ENCODE data around the gene HOXC4. TPM values are rescaled to one million over a fixed set of nuclear protein-coding genes. Genes with fewer than 3 reads are reported as not detected.

The HOXC4 gene
- total and polyA plus RNA-seq, 2 donors (not counting 1 experiment from before 2014, with no cell fraction given): 0.17 TPM

DNA sequence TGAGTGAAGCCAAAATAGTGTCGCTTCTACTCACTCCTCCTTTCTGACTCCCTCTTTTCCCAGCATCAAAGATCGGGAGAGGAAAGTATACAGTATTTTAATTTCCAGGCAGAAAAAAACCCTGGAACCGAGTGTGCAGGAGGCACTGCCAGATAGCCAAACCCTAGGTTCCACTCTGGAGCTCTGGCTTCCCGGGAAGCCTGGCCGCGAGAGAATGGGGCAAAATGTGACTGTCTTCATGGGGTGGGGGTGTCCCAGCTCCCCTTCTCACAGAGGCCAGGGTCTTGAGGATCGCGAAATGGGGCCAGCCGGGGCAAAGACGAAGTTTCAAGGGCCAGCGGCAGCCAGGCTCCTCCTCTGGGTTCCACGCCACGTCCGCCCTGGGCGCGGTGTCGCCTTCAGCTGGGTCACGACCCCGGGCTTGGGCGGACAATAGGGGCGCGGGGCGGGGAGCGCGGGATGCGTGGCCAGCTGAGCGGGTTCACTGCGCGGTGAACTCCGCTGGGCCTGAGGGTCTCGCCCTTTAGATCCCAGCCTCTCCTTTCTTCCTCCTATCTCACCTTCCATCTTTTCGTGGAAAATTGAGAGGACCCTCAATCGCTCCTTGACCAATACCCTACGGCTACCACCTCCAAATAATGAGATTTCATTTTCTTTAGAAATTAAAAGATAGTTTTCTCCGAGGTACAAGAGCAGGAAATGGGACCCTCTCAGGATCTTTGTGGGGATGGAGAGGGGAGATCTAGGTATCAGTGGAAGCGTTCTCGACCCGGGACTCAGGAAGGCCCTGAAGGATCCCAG lies 6.7 kb downstream of the HOXC4 start:
- no peaks in the 10 kb centered on the region for H3K79me2 ChIP-seq (ENCODE audit: control insufficient read depth, insufficient read depth, low read length)
- no peak overlapping the region for H3K27ac ChIP-seq (ENCODE audit: insufficient read depth, low read length)
- H3K4me2 ChIP-seq (ENCODE audit: extremely low read depth, insufficient read depth, low read length): no peak overlapping the region
- no peak overlapping the region for H3K9ac ChIP-seq (ENCODE audit: insufficient read depth, low read length)
- DNase-seq (ENCODE audit: low read depth in 2 of 2): no peak
- no peak overlapping the region for H3K4me3 ChIP-seq (replicated peaks in 1 of 4; ENCODE audit: control extremely low read depth in 1 of 4, insufficient read depth in 1 of 4, low read depth in 3 of 4, low read length in 4 of 4)
- no peak overlapping the region for H2AFZ ChIP-seq (ENCODE audit: low read length)
- no peaks in the 10 kb centered on the region for H3K4me1 ChIP-seq (ENCODE audit: control insufficient read depth, extremely low read depth, insufficient read depth, low read length)
- no peaks in the 10 kb centered on the region for H3K36me3 ChIP-seq (ENCODE audit: control insufficient read depth, insufficient read depth, low read length)
- H4K20me1 ChIP-seq (ENCODE audit: control insufficient read depth, extremely low read depth, insufficient read depth, low read length): no peaks in the 10 kb centered on the region
- no peak for TF ChIP-seq EZH2 (IDR thresholded peaks at IDR 0.05; ENCODE audit: low read length, missing control alignments)
- TF ChIP-seq, protein P1, sequence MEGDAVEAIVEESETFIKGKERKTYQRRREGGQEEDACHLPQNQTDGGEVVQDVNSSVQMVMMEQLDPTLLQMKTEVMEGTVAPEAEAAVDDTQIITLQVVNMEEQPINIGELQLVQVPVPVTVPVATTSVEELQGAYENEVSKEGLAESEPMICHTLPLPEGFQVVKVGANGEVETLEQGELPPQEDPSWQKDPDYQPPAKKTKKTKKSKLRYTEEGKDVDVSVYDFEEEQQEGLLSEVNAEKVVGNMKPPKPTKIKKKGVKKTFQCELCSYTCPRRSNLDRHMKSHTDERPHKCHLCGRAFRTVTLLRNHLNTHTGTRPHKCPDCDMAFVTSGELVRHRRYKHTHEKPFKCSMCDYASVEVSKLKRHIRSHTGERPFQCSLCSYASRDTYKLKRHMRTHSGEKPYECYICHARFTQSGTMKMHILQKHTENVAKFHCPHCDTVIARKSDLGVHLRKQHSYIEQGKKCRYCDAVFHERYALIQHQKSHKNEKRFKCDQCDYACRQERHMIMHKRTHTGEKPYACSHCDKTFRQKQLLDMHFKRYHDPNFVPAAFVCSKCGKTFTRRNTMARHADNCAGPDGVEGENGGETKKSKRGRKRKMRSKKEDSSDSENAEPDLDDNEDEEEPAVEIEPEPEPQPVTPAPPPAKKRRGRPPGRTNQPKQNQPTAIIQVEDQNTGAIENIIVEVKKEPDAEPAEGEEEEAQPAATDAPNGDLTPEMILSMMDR (conservative IDR thresholded peaks at IDR 0.05 in 1 of 2, IDR thresholded peaks at IDR 0.05 in 1 of 2; ENCODE audit: low read depth in 1 of 2, low read length in 2 of 2): no peak
- peaks cover 4% of the 10 kb centered on the region for H3K27me3 ChIP-seq (ENCODE audit: control insufficient read depth, insufficient read depth, low read length)
- H3K9me3 ChIP-seq (ENCODE audit: control insufficient read depth, insufficient read depth, low read depth, low read length): no peaks in the 10 kb centered on the region

DNA sequence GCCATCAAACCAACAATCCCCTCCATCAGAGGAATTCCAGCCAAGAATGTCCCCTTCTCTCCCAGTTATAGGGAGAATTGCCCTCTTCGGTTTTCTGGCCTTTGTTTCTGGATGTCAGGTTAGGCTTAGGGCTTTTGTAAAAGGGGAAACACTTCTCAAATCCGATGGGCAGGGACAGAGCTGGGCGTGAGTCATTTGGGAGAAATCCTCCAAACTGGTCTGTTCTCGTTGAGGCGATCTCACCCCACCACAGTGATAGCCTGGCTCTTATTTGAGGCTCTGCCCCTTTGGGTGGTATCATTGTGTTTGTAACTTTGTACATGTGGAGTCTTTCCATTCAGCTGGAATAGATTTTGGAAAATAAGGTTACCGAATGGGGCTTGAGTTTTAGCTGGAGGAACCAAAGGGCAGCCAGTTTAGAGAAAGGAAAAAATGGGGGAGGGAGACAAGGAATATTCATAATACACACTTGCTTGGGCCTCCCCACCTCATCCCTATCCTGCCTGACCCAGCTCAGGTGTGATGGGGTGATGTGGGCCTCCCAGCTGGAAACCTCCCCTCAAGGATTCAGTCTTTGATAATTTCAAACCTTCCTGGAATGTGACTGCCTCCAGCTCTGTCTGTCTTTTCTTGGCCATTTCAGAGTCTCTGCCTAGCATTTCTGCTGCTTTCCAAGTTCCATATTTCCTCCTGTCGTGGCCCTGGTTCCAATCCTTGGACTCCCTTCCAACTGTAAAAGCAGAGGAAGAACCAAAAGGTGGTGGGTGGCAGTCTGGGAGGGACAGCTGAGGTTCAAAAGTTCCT lies 7.5 kb downstream of the HOXC4 start:
- Histone ChIP-seq H3K79me2 (ENCODE audit: control insufficient read depth, insufficient read depth, low read length) (no peaks in the 10 kb centered on the region), H3K36me3 (ENCODE audit: control insufficient read depth, insufficient read depth, low read length) (no peaks in the 10 kb centered on the region), H3K4me1 (ENCODE audit: control insufficient read depth, extremely low read depth, insufficient read depth, low read length) (no peaks in the 10 kb centered on the region), H3K27ac (ENCODE audit: insufficient read depth, low read length) (no peak overlapping the region), H3K4me2 (ENCODE audit: extremely low read depth, insufficient read depth, low read length) (no peak overlapping the region), H2AFZ (ENCODE audit: low read length) (no peak overlapping the region), H3K4me3 (replicated peaks in 1 of 4; ENCODE audit: control extremely low read depth in 1 of 4, insufficient read depth in 1 of 4, low read depth in 3 of 4, low read length in 4 of 4) (no peak overlapping the region), H3K9me3 (ENCODE audit: control insufficient read depth, insufficient read depth, low read depth, low read length) (no peaks in the 10 kb centered on the region), H3K9ac (ENCODE audit: insufficient read depth, low read length) (no peak overlapping the region), H3K27me3 (ENCODE audit: control insufficient read depth, insufficient read depth, low read length) (peaks cover 4% of the 10 kb centered on the region), H4K20me1 (ENCODE audit: control insufficient read depth, extremely low read depth, insufficient read depth, low read length) (no peaks in the 10 kb centered on the region)
- DNase-seq (ENCODE audit: low read depth in 2 of 2): no peak
- TF ChIP-seq, protein P1 (conservative IDR thresholded peaks at IDR 0.05 in 1 of 2, IDR thresholded peaks at IDR 0.05 in 1 of 2; ENCODE audit: low read depth in 1 of 2, low read length in 2 of 2): no peak
- TF ChIP-seq EZH2 (IDR thresholded peaks at IDR 0.05; ENCODE audit: low read length, missing control alignments): no peak

DNA sequence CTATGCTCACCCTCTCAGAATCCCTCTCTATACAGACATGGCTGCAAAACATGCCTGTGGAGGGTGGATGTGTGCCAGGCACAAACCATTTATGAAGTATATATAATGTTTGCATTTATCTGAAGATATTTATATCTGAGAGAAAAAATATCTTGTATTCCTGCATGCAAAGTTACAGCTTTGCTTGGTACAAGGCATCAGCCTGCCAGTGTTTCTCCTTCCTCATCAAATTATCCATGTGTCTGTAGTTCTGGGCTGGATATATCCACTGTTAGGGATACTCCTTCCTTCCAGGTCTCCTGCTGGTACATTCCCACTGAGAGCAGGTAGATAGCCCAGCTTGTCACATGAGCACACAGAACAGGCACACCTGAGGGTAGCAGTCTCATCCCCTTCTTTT lies 12.0 kb downstream of the HOXC4 start:
- Histone ChIP-seq H3K9me3 (ENCODE audit: control insufficient read depth, insufficient read depth, low read depth, low read length) (no peaks in the 10 kb centered on the region), H3K27me3 (ENCODE audit: control insufficient read depth, insufficient read depth, low read length) (peaks cover 4% of the 10 kb centered on the region), H3K36me3 (ENCODE audit: control insufficient read depth, insufficient read depth, low read length) (no peaks in the 10 kb centered on the region), H3K79me2 (ENCODE audit: control insufficient read depth, insufficient read depth, low read length) (no peaks in the 10 kb centered on the region), H2AFZ (ENCODE audit: low read length) (no peak overlapping the region), H3K4me1 (ENCODE audit: control insufficient read depth, extremely low read depth, insufficient read depth, low read length) (no peaks in the 10 kb centered on the region), H3K4me2 (ENCODE audit: extremely low read depth, insufficient read depth, low read length) (no peak overlapping the region), H3K9ac (ENCODE audit: insufficient read depth, low read length) (no peak overlapping the region), H3K4me3 (replicated peaks in 1 of 4; ENCODE audit: control extremely low read depth in 1 of 4, insufficient read depth in 1 of 4, low read depth in 3 of 4, low read length in 4 of 4) (no peak overlapping the region), H4K20me1 (ENCODE audit: control insufficient read depth, extremely low read depth, insufficient read depth, low read length) (no peaks in the 10 kb centered on the region), H3K27ac (ENCODE audit: insufficient read depth, low read length) (no peak overlapping the region)
- no peak for TF ChIP-seq EZH2 (IDR thresholded peaks at IDR 0.05; ENCODE audit: low read length, missing control alignments)
- TF ChIP-seq, protein P1 (conservative IDR thresholded peaks at IDR 0.05 in 1 of 2, IDR thresholded peaks at IDR 0.05 in 1 of 2; ENCODE audit: low read depth in 1 of 2, low read length in 2 of 2): no peak
- DNase-seq (ENCODE audit: low read depth in 2 of 2): no peak

All from fibroblast of lung (primary cell).